AG04449 (cell line): Measurements from ENCODE around the gene CORO6.

Experiments used
- CTCF ChIA-PET: fragments of 350-600 bp; formaldehyde crosslinking; extraction: SDS; loops from one replicate; lab custom pipeline; 2021; ENCODE audit warnings: antibody characterized with exemption; lab: Yijun Ruan, JAX
- POLR2A ChIA-PET: fragments of 400-600, 350-600 bp; formaldehyde crosslinking; extraction: SDS; loops from one replicate; lab custom pipeline; 2020; ENCODE audit warnings: antibody characterized with exemption, inconsistent platforms; lab: Yijun Ruan, JAX
- DNase-seq: peaks from one replicate; pipeline ENCODE4 v3.0.0-alpha.2; 2010; ENCODE audit warnings: low read depth, low spot score
- H3K4me3 ChIP-seq: 2 replicates; pipeline ENCODE4 v1.5.1; 2011; ENCODE audit warnings: low read depth, mild to moderate bottlenecking, control low read depth, low read length
- TF ChIP-seq, protein P1 (sequence below): IDR thresholded peaks from one replicate; pipeline ENCODE4 v1.5.1; 2011; ENCODE audit warnings: mild to moderate bottlenecking, moderate library complexity, low read length, control low read depth, inconsistent platforms; ENCODE audit not compliant: insufficient read depth; ENCODE audit errors: missing control alignments

Gene CORO6

DNA sequence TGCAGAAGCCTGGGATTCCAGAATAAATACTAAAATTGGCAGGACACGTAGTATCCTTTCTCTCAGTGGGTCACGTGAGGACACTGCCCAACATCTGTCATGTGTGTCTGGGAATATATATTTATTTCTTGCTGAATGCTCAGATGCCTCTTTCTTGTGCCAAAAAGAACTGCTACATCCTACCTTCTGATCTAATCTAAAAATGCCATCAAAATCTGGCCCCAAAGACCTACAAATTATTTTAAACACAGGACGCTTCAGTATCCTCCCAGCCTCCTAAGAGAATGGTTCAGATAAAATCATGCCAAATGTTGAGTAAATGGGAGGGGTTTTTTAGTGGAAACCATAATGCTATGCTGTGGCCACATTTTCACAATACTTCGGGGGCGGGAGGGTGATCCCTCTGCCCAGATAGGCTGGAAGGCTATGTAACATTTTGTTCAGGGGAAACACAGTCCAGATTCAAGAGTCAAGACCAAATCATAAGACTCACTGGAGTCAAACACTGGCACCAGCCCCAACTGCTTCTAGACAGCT, 22.9 kb upstream of the CORO6 start:
- H3K4me3 ChIP-seq = no peak overlapping the region
- TF ChIP-seq, protein P1, sequence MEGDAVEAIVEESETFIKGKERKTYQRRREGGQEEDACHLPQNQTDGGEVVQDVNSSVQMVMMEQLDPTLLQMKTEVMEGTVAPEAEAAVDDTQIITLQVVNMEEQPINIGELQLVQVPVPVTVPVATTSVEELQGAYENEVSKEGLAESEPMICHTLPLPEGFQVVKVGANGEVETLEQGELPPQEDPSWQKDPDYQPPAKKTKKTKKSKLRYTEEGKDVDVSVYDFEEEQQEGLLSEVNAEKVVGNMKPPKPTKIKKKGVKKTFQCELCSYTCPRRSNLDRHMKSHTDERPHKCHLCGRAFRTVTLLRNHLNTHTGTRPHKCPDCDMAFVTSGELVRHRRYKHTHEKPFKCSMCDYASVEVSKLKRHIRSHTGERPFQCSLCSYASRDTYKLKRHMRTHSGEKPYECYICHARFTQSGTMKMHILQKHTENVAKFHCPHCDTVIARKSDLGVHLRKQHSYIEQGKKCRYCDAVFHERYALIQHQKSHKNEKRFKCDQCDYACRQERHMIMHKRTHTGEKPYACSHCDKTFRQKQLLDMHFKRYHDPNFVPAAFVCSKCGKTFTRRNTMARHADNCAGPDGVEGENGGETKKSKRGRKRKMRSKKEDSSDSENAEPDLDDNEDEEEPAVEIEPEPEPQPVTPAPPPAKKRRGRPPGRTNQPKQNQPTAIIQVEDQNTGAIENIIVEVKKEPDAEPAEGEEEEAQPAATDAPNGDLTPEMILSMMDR = no peak
- DNase-seq = peak; percentile 57
- ChIA-PET CTCF (interaction anchor here (1.1 to 5.9 kb wide), 5 partner anchors 9 to 286 kb away, joined by 3 to 41 read pairs (median 4); no protein-coding TSS in a partner anchor), POLR2A (no interaction called here)

DNA sequence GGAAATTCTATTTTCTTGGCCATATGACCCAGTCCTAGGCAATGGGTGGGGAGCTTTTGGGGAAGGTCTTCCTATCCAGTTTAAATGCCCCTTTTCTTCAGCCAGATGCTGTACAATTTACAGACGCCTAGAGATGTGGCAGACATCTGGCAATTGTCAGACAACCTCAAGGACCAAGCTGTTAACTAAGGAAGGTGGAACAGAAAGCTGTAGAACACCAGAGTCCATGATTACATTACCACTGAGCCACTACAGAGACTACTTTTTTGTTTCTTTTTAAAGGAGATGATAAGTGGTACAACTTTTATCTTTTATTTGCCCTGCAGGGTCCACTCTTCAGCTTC, 21.1 kb upstream of the CORO6 start:
- no peak for DNase-seq
- no peak overlapping the region for H3K4me3 ChIP-seq
- TF ChIP-seq, protein P1 = no peak
- ChIA-PET POLR2A (no interaction called here), CTCF (interaction anchor here (0.9 to 8.2 kb wide), 6 partner anchors 26 to 450 kb away, joined by 3 to 136 read pairs (median 12); partner anchors contain the start of gene SSH2)

DNA sequence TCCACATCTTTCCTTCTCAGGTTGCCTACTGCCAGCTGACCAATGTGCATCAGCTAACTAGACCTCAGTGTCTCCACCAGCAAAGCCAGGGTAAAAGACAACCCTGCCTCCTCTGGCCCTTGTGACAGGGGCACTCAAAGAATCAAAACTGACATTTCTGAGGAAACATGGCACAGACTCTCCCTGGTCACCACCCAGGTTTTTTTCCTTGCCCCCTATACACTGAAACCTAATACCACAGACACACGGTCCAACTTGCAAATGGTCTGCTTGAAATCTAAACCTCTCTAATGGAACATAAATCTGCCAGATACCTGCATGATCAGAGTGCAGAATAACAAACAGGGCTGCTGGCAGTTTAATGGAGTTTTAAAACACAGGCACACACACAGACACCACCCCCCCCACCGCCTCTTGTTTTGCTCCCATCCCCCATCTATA, 19.5 kb upstream of the CORO6 start:
- DNase-seq = no peak
- TF ChIP-seq, protein P1 = no peak
- ChIA-PET CTCF (interaction anchor here (0.8 to 8.2 kb wide), 6 partner anchors 25 to 290 kb away, joined by 3 to 136 read pairs (median 10); partner anchors contain the start of gene SSH2), POLR2A (no interaction called here)
- no peak overlapping the region for H3K4me3 ChIP-seq

DNA sequence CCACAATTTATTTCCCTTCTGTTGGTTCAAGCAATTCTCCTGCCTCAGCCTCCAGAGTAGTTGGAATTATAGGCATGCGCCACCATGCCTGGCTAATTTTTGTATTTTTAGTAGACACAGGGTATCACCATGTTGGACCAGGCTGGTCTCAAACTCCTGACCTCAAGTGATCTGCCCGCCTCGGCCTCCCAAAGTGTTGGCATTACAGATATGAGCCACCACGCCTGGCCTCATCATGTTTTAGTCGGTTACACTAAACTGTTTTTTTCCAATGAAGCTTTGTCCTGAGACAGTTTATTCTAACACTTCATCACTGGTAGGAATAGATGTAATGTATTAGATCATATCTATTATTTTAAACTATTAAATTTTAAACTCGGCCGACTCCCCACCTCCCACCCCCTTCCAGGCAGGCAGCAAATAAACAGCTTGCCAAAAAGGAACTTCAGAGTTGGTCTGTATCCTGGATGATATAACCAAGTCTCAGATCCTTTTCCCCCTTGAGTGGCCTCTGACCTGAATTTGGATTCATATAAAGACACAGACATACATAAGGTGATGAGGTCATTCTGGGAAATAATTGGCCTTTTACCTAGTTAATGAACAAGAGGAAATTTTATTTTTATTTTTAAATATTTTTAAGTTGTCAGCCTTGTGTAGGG, 18.4 kb upstream of the CORO6 start:
- no peak overlapping the region for H3K4me3 ChIP-seq
- TF ChIP-seq, protein P1 = no peak
- DNase-seq = no peak
- CTCF ChIA-PET = interaction anchor here (1.1 to 8.2 kb wide), 8 partner anchors 20 to 453 kb away, joined by 3 to 170 read pairs (median 26); partner anchors contain the start of genes CORO6 and SSH2
- POLR2A ChIA-PET = interaction anchor here (0.7 kb wide), 1 partner anchor 188 kb away, joined by 3 read pairs; no protein-coding TSS in a partner anchor

DNA sequence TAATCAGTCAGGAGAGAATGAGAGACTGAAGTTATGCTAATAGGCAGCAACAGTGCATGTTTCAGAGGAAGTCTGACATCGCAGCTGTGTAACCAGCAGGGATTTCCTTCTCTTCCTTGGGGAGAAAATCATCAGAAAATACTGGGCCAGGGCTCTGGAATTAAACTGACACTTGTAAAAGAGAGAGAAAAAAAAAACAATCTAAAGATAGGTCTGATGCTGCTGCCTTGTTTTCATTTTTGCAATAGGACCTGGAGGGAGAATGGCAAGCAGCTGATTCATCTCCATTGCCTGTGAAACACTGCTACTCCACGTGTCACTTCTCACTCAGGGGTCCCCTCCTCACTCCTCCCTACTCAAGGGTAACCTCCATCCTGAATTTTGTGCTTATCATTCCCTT, 17.7 kb upstream of the CORO6 start:
- CTCF ChIA-PET = interaction anchor here (1.0 to 8.2 kb wide), 19 partner anchors 12 to 465 kb away, joined by 3 to 170 read pairs (median 7); partner anchors contain the start of genes CORO6 and SSH2
- peak; percentile 57 for DNase-seq
- POLR2A ChIA-PET = interaction anchor here (0.7 kb wide), 1 partner anchor 189 kb away, joined by 3 read pairs; no protein-coding TSS in a partner anchor
- TF ChIP-seq, protein P1 = no peak
- H3K4me3 ChIP-seq = no peak overlapping the region

DNA sequence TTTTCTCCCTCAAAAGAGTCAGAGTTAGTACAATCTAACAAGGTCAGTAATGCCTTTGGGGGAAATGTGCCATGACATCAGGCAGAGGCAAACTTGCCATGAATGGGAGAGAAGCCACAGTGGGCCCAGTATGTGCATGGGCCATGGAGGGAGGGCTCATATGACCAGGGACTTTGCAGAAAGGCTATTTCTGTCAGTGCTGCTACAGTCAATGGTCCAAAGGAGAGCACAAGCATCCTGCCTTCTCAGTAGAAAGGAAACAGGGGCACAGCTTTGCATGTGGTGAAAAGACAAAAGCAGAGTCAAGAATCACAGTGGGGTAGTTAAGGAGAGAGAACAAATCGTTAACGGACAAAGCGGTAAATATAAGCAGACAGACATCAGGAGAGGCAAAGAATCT, 11.2 kb upstream of the CORO6 start:
- no peak overlapping the region for H3K4me3 ChIP-seq
- TF ChIP-seq, protein P1 = no peak
- ChIA-PET CTCF (interaction anchor here (0.6 to 6.5 kb wide), 8 partner anchors 8 to 460 kb away, joined by 3 to 40 read pairs (median 4); no protein-coding TSS in a partner anchor), POLR2A (no interaction called here)
- no peak for DNase-seq
